SK-N-SH (cell line): ENCODE data around the gene RHOT2.

ENCODE experiments used
- RCOR1 ChIP-seq: fragments of 150-350 bp; IDR thresholded peaks from 2 replicates; pipeline ENCODE4 v1.6.1; 2017; ENCODE audit warnings: antibody characterized with exemption, low read length
- TF ChIP-seq, protein P1 (sequence below): fragments of 200-600 bp; sonication (generic); IDR thresholded peaks from 2 replicates; pipeline ENCODE4 v1.6.1; 2017; ENCODE audit warnings: antibody characterized with exemption, mild to moderate bottlenecking, moderate library complexity

DNA sequence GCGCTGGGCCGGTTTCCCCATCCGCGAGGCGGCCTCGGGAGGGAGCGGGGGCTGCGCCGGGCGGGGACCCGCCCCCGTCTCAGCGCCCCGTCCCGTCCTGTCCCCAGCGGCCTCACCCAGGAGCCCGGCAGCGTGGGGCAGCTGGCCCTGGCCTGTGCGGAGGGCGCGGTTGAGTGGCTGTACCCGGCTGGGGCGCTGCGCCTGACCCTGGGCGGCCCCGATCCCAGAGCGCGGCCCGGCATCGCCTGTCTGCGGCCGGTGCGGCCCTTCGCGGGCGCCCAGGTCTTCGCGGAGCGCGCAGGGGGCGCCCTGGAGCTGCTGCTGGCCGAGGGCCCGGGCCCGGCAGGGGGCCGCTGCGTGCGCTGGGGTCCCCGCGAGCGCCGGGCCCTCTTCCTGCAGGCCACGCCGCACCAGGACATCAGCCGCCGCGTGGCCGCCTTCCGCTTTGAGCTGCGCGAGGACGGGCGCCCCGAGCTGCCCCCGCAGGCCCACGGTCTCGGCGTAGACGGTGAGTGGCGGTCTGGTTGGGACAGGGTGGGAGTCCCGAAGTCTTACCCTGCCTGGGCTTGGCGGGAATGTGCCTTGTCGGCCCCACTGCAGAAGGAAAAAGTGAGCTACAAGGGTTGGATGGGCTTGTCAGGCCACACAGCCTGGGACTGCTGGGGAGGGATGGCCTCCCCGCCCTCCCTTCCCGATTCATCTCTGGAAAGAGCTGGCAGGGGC lies 47.7 kb downstream of the RHOT2 start:
- no peak for TF ChIP-seq RCOR1
- TF ChIP-seq, protein P1, sequence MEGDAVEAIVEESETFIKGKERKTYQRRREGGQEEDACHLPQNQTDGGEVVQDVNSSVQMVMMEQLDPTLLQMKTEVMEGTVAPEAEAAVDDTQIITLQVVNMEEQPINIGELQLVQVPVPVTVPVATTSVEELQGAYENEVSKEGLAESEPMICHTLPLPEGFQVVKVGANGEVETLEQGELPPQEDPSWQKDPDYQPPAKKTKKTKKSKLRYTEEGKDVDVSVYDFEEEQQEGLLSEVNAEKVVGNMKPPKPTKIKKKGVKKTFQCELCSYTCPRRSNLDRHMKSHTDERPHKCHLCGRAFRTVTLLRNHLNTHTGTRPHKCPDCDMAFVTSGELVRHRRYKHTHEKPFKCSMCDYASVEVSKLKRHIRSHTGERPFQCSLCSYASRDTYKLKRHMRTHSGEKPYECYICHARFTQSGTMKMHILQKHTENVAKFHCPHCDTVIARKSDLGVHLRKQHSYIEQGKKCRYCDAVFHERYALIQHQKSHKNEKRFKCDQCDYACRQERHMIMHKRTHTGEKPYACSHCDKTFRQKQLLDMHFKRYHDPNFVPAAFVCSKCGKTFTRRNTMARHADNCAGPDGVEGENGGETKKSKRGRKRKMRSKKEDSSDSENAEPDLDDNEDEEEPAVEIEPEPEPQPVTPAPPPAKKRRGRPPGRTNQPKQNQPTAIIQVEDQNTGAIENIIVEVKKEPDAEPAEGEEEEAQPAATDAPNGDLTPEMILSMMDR: peak; percentile 28
